SK-N-SH (cell line): ENCODE measurements around the gene MRPL32. TPM values are rescaled to one million over a fixed set of nuclear protein-coding genes. Genes with fewer than 3 reads are reported as not detected.
A peak's percentile ranks its signal among the peaks of the same experiment; 100 is the strongest.

ENCODE experiments used
- CTCF ChIA-PET: fragments of 300-600, 350-600 bp; formaldehyde crosslinking; extraction: SDS; loops from one replicate; lab custom pipeline; 2021; lab: Yijun Ruan, JAX
- POLR2A ChIA-PET: fragments of 350-600 bp; sonication (Branson Sonifier 250); formaldehyde crosslinking; extraction: SDS; loops from one replicate; lab custom pipeline; 2020; ENCODE audit warnings: antibody characterized with exemption, inconsistent platforms; lab: Yijun Ruan, JAX
- DNase-seq: peaks from one replicate; pipeline ENCODE4 v3.0.0; 2012
- H2AFZ ChIP-seq: fragments of 200-600 bp; sonication (generic); 2 replicates; pipeline ENCODE4 v1.8.1; 2016; ENCODE audit warnings: antibody characterized with exemption, mild to moderate bottlenecking, low read depth
- H3F3A ChIP-seq: fragments of 200-600 bp; sonication (generic); replicated peaks from 2 replicates; pipeline ENCODE3; 2016; ENCODE audit warnings: antibody characterized with exemption, mild to moderate bottlenecking; ENCODE audit not compliant: insufficient read depth
- H3K27ac ChIP-seq, 2 experiments: fragments of 200-500 bp in 1 of 2; fragments of 200-600 bp in 1 of 2; sonication (Bioruptor generic) in 1 of 2; sonication (generic), shearing (Covaris generic) in 1 of 2; 2 replicates each; pipeline versions ENCODE4 v1.5.1 to v1.6.1; 2014 to 2016; ENCODE audit warnings: low read depth in 2 of 2, inconsistent platforms in 1 of 2, low read length in 1 of 2, mild to moderate bottlenecking in 1 of 2, mixed read lengths in 1 of 2
- H3K27me3 ChIP-seq: fragments of 200-600 bp; sonication (generic), shearing (Covaris generic); 2 replicates; pipeline ENCODE4 v1.6.1; 2016; ENCODE audit warnings: mixed run types; ENCODE audit not compliant: insufficient read depth
- H3K36me3 ChIP-seq, 2 experiments: fragments of 200-500 bp in 1 of 2; fragments of 200-600 bp in 1 of 2; sonication (Bioruptor generic) in 1 of 2; sonication (generic) in 1 of 2; replicated peaks in 1 of 2; 2 replicates each; pipeline versions ENCODE3 to v1.5.1; 2014 to 2016; ENCODE audit warnings: low read length in 1 of 2, mild to moderate bottlenecking in 1 of 2; ENCODE audit not compliant: insufficient read depth in 2 of 2, control insufficient read depth in 1 of 2
- H3K4me1 ChIP-seq, 2 experiments: fragments of 200-500 bp in 1 of 2; fragments of 200-600 bp in 1 of 2; sonication (Bioruptor generic) in 1 of 2; sonication (generic), shearing (Covaris generic) in 1 of 2; 2 replicates each; pipeline versions ENCODE4 v1.5.1 to v1.6.1; 2014 to 2016; ENCODE audit warnings: low read depth in 1 of 2, low read length in 1 of 2, mixed run types in 1 of 2; ENCODE audit not compliant: insufficient read depth in 2 of 2, control insufficient read depth in 1 of 2
- H3K4me2 ChIP-seq: fragments of 200-600 bp; sonication (generic), shearing (Covaris generic); 2 replicates; pipeline ENCODE4 v1.6.1; 2017; ENCODE audit warnings: mixed run types
- H3K4me3 ChIP-seq, 2 experiments: fragments of 200-500 bp in 1 of 2; fragments of 200-600 bp in 1 of 2; sonication (Bioruptor generic) in 1 of 2; sonication (generic), shearing (Covaris generic) in 1 of 2; 2 replicates each; pipeline versions ENCODE4 v1.5.1 to v1.8.1; 2014 to 2016; ENCODE audit warnings: low read depth in 2 of 2, inconsistent platforms in 1 of 2, low read length in 1 of 2, mild to moderate bottlenecking in 1 of 2, mixed read lengths in 1 of 2, moderate library complexity in 1 of 2
- H3K79me2 ChIP-seq: fragments of 200-600 bp; sonication (generic); 2 replicates; pipeline ENCODE4 v1.8.1; 2017; ENCODE audit warnings: mild to moderate bottlenecking; ENCODE audit not compliant: insufficient read depth
- H3K9ac ChIP-seq: fragments of 200-600 bp; sonication (generic); 2 replicates; pipeline ENCODE4 v1.6.1; 2017; ENCODE audit warnings: mixed run types
- H3K9me2 ChIP-seq: fragments of 200-600 bp; sonication (generic); 2 replicates; pipeline ENCODE4 v1.6.1; 2017; ENCODE audit warnings: mixed run types
- H3K9me3 ChIP-seq: fragments of 200-600 bp; sonication (generic); 2 replicates; pipeline ENCODE4 v1.6.1; 2017; ENCODE audit warnings: mixed run types, mild to moderate bottlenecking, moderate library complexity
- H4K20me1 ChIP-seq: fragments of 200-600 bp; sonication (generic); 2 replicates; pipeline ENCODE4 v1.6.1; 2017; ENCODE audit warnings: mild to moderate bottlenecking, mixed run types; ENCODE audit not compliant: insufficient read depth
- EP300 ChIP-seq, 2 experiments: IDR thresholded peaks; 2 replicates each; pipeline versions ENCODE4 v1.4.0 to v1.6.1; 2012; ENCODE audit warnings: borderline replicate concordance in 1 of 2, low read depth in 1 of 2, low read length in 1 of 2
- FOSL2 ChIP-seq: IDR thresholded peaks from 2 replicates; pipeline ENCODE4 v1.4.0; 2012; ENCODE audit warnings: low read depth, mild to moderate bottlenecking, moderate library complexity, borderline replicate concordance
- GABPA ChIP-seq: IDR thresholded peaks from 2 replicates; pipeline ENCODE4 v1.4.0; 2012; ENCODE audit warnings: low read depth, mild to moderate bottlenecking
- NFIC ChIP-seq: IDR thresholded peaks from 2 replicates; pipeline ENCODE4 v1.4.0; 2012; ENCODE audit warnings: borderline replicate concordance
- NRF1 ChIP-seq: IDR thresholded peaks from 2 replicates; pipeline ENCODE4 v1.6.1; 2012; ENCODE audit warnings: low read depth, mild to moderate bottlenecking, low read length
- RAD21 ChIP-seq: IDR thresholded peaks from 2 replicates; pipeline ENCODE4 v1.6.1; 2012; ENCODE audit warnings: mild to moderate bottlenecking, low read length
- RFX5 ChIP-seq: IDR thresholded peaks from 2 replicates; pipeline ENCODE4 v1.6.1; 2012; ENCODE audit warnings: mild to moderate bottlenecking, improper control_type of control experiment, low read length
- SIN3A ChIP-seq: IDR thresholded peaks from 2 replicates; pipeline ENCODE4 v1.6.1; 2012; ENCODE audit warnings: low read depth, mild to moderate bottlenecking, low read length, moderate library complexity, borderline replicate concordance
- TAF1 ChIP-seq: IDR thresholded peaks from 2 replicates; pipeline ENCODE4 v1.6.1; 2012; ENCODE audit warnings: low read depth, mild to moderate bottlenecking, low read length, moderate library complexity, borderline replicate concordance
- TCF12 ChIP-seq: IDR thresholded peaks from 2 replicates; pipeline ENCODE4 v1.4.0; 2012
- TEAD4 ChIP-seq: IDR thresholded peaks from 2 replicates; pipeline ENCODE4 v1.4.0; 2012; ENCODE audit warnings: mild to moderate bottlenecking, borderline replicate concordance; ENCODE audit not compliant: insufficient read depth
- YY1 ChIP-seq: IDR thresholded peaks from 2 replicates; pipeline ENCODE4 v1.4.0; 2012; ENCODE audit warnings: low read depth, mild to moderate bottlenecking
- WGBS: methylation state at CpG from one replicate; pipeline ENCODE4 v1.1.6; 2017; ENCODE audit warnings: low lambda C conversion rate; 5-methylcytosine and 5-hydroxymethylcytosine counted together
- polyA plus RNA-seq, 3 experiments: library from polyadenylated mRNA; depleted of rRNA; stranded (reverse); fragments of >200 nt; gene quantifications; 2 replicates each; pipeline ENCODE4 v1.2.3, GENCODE V29; 2012
- TF ChIP-seq, protein P1 (sequence below): fragments of 200-600 bp; sonication (generic); IDR thresholded peaks from 2 replicates; pipeline ENCODE4 v1.6.1; 2017; ENCODE audit warnings: antibody characterized with exemption, mild to moderate bottlenecking, moderate library complexity
- TF ChIP-seq, protein P2 (sequence below): IDR thresholded peaks from 2 replicates; pipeline ENCODE4 v1.4.0; 2012; ENCODE audit warnings: low read depth
- TF ChIP-seq, protein P3 (sequence below): IDR thresholded peaks from 2 replicates; pipeline ENCODE4; 2012
- TF ChIP-seq, protein P4 (sequence below): IDR thresholded peaks from 2 replicates; pipeline ENCODE4 v1.6.1; 2012; ENCODE audit warnings: mild to moderate bottlenecking, low read depth, low read length, moderate library complexity

Gene MRPL32
- polyA plus RNA-seq, 1 of the 3 experiments (the other 2 are of a cell fraction), result 73.1 TPM

DNA sequence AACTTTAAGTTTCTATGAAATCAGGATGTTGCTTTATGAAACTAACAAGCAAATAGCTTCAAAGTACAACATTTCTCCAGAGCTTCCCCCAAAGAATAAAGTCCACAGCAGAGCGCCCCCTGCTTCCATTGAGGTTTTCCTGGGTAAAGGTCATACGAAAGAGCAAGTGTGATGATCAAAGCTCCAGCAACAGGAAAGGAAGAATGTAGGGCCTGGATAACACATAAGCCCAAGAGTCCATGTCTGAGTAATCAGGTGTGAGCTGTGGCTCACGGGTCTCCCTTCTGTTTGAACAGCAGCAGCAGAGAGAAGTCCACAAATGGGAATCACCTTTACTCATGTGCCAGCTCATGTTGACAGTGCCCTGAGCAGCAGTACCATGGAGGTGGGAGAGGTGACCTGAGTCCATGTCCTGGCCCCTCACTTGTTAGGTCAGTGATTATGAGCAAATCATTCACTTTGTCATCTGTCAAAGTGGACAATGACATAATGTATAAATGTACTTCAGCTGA lies 50.5 kb downstream of the MRPL32 start:
- Histone ChIP-seq H3K4me1 (no peaks in the 10 kb centered on the region), H3K4me3 (no peak overlapping the region), H3K79me2 (no peaks in the 10 kb centered on the region), H3K9me2 (no peaks in the 10 kb centered on the region), H3K4me2 (no peak overlapping the region), H3K36me3 (no peaks in the 10 kb centered on the region), H3F3A (no peaks in the 10 kb centered on the region), H3K27me3 (no peaks in the 10 kb centered on the region; the same call in 1 of the 2 replicates), H4K20me1 (no peaks in the 10 kb centered on the region), H3K27ac (no peak overlapping the region), H3K9ac (no peak overlapping the region), H3K9me3 (no peaks in the 10 kb centered on the region), H2AFZ (no peak overlapping the region)
- no peak for DNase-seq
- CTCF ChIA-PET, result interaction anchor here (1.0 kb wide), 1 partner anchor 21 kb away, joined by 3 read pairs; no protein-coding TSS in a partner anchor
- TF ChIP-seq, protein P1, sequence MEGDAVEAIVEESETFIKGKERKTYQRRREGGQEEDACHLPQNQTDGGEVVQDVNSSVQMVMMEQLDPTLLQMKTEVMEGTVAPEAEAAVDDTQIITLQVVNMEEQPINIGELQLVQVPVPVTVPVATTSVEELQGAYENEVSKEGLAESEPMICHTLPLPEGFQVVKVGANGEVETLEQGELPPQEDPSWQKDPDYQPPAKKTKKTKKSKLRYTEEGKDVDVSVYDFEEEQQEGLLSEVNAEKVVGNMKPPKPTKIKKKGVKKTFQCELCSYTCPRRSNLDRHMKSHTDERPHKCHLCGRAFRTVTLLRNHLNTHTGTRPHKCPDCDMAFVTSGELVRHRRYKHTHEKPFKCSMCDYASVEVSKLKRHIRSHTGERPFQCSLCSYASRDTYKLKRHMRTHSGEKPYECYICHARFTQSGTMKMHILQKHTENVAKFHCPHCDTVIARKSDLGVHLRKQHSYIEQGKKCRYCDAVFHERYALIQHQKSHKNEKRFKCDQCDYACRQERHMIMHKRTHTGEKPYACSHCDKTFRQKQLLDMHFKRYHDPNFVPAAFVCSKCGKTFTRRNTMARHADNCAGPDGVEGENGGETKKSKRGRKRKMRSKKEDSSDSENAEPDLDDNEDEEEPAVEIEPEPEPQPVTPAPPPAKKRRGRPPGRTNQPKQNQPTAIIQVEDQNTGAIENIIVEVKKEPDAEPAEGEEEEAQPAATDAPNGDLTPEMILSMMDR, result peak; percentile 9; the same call in 1 of the 2 replicates
- TF ChIP-seq YY1 (no peak), GABPA (no peak), EP300 (IDR thresholded peaks at IDR 0.05; ENCODE audit: borderline replicate concordance in 1 of 2, low read depth in 1 of 2, low read length in 1 of 2) (no peak)
- WGBS, result 33% methylated on average over 3 of the region's 3 CpGs
- POLR2A ChIA-PET, result interaction anchor here (0.6 kb wide), 1 partner anchor 12 kb away, joined by 3 read pairs; no protein-coding TSS in a partner anchor

DNA sequence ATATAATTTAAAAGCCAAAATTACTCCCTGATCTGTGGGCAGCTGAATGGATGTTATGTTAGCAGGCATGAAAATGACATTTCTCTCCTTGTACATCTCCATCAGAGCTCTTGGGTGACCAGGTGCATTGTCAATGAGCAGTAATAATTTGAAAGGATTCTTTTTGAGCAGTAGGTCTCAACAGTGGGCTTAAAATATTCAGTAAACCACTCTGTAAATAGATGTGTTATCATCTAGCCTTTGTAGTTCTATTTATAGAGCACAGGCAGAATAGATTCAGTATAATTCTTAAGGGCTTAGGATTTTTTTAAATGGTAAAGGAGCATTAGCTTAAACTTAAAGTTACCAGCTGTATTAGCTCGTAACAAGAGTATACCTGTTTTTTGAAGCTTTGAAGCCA lies 52.0 kb downstream of the MRPL32 start:
- POLR2A ChIA-PET, result no interaction called here
- H3K79me2 ChIP-seq, result no peaks in the 10 kb centered on the region
- DNase-seq, result no peak

More for the DNA sequence above, 52.0 kb downstream of the MRPL32 start:
- Histone ChIP-seq H3K9ac (no peak overlapping the region), H3F3A (no peaks in the 10 kb centered on the region), H2AFZ (no peak overlapping the region), H3K4me2 (no peak overlapping the region), H3K27me3 (no peaks in the 10 kb centered on the region; the same call in 1 of the 2 replicates), H3K9me2 (no peaks in the 10 kb centered on the region), H3K9me3 (no peaks in the 10 kb centered on the region), H4K20me1 (no peaks in the 10 kb centered on the region), H3K36me3 (no peaks in the 10 kb centered on the region), H3K4me1 (no peaks in the 10 kb centered on the region), H3K4me3 (no peak overlapping the region), H3K27ac (no peak overlapping the region)
- CTCF ChIA-PET, result interaction anchor here (0.8 kb wide), 1 partner anchor 12 kb away, joined by 3 read pairs; no protein-coding TSS in a partner anchor
- 3% methylated on average over 1 of the region's 1 CpG for WGBS
- TF ChIP-seq TAF1, result no peak
- no peak for TF ChIP-seq TCF12
- TF ChIP-seq GABPA, result no peak
- TF ChIP-seq SIN3A, result no peak
- TF ChIP-seq NFIC, result no peak
- no peak for TF ChIP-seq FOSL2
- TF ChIP-seq NRF1, result no peak
- no peak for TF ChIP-seq EP300 (IDR thresholded peaks at IDR 0.05; ENCODE audit: borderline replicate concordance in 1 of 2, low read depth in 1 of 2, low read length in 1 of 2)
- TF ChIP-seq YY1, result no peak
- no peak for TF ChIP-seq RAD21
- TF ChIP-seq, protein P2, sequence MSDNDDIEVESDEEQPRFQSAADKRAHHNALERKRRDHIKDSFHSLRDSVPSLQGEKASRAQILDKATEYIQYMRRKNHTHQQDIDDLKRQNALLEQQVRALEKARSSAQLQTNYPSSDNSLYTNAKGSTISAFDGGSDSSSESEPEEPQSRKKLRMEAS, result no peak
- no peak for TF ChIP-seq TEAD4
- TF ChIP-seq RFX5, result no peak
- TF ChIP-seq, protein P3, sequence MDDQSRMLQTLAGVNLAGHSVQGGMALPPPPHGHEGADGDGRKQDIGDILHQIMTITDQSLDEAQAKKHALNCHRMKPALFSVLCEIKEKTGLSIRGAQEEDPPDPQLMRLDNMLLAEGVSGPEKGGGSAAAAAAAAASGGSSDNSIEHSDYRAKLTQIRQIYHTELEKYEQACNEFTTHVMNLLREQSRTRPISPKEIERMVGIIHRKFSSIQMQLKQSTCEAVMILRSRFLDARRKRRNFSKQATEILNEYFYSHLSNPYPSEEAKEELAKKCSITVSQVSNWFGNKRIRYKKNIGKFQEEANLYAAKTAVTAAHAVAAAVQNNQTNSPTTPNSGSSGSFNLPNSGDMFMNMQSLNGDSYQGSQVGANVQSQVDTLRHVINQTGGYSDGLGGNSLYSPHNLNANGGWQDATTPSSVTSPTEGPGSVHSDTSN, result no peak
- TF ChIP-seq, protein P4, sequence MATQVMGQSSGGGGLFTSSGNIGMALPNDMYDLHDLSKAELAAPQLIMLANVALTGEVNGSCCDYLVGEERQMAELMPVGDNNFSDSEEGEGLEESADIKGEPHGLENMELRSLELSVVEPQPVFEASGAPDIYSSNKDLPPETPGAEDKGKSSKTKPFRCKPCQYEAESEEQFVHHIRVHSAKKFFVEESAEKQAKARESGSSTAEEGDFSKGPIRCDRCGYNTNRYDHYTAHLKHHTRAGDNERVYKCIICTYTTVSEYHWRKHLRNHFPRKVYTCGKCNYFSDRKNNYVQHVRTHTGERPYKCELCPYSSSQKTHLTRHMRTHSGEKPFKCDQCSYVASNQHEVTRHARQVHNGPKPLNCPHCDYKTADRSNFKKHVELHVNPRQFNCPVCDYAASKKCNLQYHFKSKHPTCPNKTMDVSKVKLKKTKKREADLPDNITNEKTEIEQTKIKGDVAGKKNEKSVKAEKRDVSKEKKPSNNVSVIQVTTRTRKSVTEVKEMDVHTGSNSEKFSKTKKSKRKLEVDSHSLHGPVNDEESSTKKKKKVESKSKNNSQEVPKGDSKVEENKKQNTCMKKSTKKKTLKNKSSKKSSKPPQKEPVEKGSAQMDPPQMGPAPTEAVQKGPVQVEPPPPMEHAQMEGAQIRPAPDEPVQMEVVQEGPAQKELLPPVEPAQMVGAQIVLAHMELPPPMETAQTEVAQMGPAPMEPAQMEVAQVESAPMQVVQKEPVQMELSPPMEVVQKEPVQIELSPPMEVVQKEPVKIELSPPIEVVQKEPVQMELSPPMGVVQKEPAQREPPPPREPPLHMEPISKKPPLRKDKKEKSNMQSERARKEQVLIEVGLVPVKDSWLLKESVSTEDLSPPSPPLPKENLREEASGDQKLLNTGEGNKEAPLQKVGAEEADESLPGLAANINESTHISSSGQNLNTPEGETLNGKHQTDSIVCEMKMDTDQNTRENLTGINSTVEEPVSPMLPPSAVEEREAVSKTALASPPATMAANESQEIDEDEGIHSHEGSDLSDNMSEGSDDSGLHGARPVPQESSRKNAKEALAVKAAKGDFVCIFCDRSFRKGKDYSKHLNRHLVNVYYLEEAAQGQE, result no peak
